Activated naive CD4-positive, alpha-beta T cell (primary cell): Measurements from ENCODE around the gene RTN4.
"Not testable (repeated sequence)": the region's sequence is repeated elsewhere in the genome, so short reads cannot be mapped to it uniquely, and the experiment has no call there.

Source experiments
- DNase-seq, 4 experiments: peaks; one replicate each; lab custom pipeline; 2025; lab: John Stamatoyannopoulos, UW

Gene RTN4

DNA sequence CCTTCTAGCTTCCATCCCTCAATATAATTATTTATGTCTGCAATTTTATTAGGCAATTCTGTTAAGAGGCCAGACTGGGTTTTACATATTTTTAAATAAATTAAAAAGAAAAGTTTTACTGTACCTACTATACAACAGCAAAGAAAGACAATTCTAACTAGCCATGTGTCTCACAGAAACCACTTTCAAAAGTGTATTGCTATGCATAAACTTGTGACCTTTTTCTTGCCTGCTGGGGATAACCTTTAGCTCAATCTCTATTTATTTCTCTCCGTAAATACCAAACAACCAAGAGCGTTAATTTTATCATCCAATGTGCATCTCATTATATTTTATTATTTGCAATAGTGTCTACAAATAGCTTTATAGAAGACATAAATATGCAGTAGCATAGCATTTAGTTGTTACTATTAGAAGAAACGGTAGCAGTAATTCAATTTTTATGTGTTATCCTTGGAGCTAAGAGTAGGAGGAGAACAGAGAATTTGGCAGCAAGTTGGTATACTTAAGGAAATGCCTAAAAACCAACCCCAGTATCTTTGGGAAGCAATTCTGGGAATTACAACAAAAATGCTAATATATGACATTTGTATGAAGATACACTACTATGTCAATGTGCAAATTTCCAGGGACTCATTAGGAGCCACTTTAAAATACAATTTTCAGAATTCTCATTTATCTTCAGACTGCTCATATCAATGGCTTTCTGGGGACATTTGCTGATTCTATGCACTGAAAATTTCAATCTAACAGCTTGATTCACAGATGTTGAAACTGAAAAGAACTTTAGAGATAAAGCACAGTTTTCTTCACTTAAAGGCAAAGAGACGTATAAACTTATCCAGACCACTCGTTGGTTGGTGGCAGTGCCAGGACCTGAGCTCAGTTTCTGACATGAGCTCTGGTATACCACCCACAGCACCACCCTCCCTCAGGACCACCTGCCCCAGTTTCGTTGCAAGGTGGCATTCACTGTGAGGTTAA, 23.0 kb upstream of the RTN4 start:
- DNase-seq, result no peak

DNA sequence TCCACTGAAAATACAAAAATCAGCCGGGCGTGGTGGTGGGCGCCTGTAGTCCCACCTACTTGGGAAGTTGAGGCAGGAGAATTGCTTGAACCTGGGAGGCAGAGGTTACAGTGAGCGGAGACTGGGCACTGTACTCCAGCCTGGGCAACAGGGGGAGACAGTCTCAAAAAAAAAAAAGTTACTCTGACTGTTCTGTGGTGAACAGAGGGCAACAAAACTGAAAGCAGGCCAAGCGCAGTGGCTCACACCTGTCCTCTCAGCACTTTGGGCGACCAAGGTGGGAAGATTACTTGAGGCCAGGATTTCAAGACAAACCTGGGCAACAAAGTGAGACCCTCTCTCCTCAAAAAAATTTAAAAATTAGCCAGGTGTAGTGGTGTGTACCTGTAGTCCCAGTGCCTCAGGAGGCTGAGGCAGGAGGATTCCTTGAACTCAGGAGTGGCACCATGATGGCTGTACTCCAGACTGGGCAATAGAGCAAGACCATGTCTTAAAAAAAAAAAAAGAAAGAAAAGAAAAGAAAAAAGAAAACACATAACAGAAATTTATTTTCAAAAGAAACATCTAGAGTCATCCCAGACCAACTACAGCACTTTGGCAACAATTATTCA, 13.6 kb upstream of the RTN4 start:
- no peak for DNase-seq

DNA sequence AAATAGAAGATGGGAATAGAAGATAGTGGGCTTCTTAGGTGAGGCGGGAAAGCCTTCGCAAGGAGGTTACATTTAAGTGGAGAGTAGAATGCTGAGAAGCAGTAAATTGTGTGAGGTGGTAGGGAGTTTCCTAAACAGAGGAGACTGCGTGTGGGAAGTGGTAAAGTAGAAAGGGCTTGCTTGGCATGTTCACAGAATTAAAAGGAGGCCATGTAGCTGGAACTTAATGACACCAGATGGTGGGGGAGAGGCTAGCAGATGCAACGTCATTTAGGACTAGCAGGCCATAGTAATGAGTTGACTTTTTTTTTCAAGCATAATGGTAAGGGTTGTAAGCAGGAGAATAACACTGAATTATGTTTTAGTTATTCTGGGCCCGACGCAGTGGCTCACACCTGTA, 13.0 kb upstream of the RTN4 start:
- no peak for DNase-seq

DNA sequence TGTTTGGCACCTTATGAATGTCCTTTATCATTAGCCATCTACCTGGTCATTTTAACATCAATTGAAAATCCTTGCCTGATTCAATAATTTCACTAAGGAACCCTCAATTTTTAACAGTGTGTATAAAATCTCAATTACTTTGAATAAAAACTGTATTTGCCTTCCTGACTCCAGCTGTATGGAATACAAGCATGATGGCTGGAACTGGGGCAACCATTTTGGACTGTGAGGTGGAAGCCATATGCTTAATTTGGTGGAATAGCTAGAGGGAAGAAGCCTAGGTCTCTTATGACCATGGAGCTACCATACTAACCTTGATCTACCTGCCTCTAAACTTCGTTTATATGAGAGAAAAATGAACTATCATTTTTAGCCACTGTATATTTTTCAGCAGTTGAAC, 12.5 kb upstream of the RTN4 start:
- DNase-seq, result no peak

DNA sequence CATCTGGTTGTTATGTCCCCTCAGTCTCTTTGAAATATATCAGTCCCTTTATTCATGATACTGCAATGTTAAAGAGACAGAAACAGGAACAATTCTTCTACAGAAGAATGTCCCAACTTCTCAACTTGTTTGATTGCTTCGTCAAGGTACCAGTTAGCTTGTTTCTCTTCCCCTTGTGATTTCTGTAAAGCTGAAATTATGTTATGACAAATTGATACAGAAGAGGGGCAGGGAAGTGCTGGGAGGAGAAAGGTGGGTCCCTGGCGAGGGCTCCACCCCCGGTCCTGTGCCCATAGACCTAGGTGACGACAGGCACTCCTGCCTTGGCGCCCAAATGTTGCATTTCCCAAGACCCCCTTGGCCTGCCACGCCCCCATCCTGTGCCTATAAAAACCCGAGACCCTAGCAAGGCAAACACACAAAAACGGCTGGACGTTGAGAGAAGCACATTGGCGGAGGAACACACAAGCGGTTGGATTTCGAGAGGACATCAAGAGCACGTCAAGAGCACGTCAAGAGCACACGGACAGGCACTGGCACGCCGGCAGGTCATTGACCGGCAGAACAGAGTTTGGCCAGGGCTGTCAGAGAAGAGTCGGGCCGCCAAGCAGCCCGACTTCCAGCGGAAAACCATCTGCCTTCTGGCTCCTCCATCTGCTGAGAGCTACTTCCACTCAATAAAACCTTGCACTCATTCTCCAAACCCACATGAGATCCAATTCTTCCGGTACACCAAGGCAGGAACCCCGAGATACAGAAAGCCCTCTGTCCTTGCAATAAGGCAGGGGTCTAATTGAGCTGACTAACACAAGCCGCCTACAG, 11.5 kb upstream of the RTN4 start:
- DNase-seq, result no peak

DNA sequence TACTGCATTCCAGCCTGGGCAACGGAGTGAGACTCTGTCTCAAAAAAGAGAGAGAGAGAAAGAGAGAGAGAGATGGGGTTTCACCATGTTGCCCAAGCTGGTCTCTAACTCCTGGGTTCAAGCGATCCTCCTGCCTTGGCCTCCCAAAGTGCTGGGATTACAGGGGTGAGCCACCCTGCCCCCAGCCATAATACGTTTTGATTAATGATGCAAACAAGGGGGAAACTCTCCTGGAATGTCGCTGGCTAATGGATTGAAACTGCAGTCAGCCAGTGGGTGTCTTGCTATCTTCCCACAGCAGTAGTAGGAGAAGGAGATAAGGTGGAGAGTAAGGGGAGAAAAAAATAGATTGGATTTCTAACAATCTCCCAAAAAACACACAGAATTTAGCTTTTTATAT, 9.5 kb upstream of the RTN4 start:
- no peak for DNase-seq

DNA sequence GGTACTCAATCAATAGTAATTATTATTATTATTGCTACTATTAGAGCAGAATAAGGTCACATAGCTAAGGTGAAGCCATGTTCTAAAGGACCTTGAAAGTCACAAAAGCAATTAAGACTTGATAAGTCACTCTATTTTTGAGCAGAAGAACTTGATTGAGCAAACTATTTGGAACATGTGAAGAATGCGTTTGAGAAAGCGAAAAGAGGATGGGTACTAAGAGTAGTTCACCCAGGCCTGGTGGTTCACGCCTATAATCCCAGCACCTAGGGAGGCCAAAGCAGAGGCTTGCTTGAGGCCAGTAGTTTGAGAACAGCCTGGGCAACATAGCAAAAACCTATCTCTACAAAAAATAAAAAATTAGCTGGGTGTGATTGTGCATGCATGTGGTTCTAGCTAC, 7.2 kb upstream of the RTN4 start:
- no peak for DNase-seq

DNA sequence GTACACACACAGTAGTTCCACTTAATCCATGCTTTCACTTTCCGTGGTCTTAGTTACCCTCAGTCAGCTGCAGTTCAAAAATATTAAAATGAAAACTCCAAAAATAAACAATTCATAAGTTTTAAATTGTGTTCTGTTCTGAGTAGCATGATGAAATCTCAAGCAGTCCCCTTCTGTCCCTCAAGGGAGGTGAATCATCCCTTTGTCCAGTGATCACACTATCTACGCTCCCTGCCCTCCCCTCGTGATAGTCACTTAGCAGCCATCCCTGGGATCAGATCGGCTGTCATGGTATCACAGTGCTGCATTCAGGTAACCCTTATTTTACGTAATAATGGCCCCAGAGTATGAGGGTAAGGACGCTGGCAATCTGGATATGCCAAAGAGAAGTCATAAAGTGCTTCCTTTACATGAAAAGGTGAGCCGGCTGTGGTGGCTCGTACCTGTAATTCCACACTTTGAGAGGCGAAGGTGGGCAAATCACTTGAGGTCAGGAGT, 5.8 kb upstream of the RTN4 start:
- DNase-seq, result no peak

DNA sequence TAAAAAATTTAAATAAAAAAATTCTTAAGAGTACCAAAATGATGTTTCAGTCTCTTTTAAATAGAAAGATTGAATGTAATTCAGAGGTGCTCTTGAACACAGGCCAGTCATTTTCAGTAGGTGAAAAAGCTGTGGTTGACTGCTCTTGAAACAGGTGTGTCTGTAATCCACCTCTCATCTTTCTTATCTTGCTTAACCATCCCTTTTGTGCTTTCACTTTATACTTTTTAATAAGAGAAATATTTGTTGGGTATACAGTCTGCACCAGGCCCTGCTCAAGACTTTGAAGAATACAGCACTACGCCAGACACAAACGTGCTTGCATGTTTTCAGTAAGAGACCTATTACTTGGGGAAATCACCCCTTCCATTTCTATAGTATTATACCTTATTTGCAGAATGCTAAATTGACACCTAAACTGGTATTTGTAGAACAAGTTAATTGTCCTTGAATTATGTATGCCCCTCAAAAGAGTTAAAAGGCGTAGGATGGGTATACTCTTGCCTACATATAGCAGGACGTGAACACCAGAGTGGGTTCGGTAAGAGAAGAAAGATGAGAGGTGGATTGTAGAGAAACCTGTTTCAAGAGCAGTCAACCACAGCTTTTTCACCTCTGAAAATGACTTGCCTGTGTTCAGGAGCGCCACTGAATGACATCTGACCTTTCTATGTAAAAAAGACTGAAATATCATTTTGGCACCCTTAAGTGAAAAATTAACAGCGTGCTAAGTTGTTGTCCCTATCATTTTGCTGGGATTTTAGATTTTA, 4.0 kb upstream of the RTN4 start:
- DNase-seq, result no peak

DNA sequence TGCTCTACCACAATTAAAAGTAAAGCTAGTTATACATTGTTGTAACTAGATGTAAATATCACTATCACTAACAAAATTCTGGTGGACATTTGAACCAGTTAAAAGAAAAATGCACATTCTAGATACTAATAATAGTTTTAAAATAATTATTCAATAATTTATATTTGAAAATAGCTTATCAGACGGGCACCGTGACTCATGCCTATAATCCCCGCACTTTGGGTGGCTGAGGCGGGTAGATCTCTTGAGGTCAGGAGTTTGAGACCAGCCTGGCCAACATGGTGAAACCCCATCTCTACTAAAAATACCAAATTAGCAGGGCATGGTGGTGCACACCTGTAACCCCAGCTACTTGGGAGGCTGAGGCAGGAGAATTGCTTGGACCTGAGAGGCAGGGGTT, 3.0 kb upstream of the RTN4 start:
- DNase-seq, result not testable (repeated sequence)

DNA sequence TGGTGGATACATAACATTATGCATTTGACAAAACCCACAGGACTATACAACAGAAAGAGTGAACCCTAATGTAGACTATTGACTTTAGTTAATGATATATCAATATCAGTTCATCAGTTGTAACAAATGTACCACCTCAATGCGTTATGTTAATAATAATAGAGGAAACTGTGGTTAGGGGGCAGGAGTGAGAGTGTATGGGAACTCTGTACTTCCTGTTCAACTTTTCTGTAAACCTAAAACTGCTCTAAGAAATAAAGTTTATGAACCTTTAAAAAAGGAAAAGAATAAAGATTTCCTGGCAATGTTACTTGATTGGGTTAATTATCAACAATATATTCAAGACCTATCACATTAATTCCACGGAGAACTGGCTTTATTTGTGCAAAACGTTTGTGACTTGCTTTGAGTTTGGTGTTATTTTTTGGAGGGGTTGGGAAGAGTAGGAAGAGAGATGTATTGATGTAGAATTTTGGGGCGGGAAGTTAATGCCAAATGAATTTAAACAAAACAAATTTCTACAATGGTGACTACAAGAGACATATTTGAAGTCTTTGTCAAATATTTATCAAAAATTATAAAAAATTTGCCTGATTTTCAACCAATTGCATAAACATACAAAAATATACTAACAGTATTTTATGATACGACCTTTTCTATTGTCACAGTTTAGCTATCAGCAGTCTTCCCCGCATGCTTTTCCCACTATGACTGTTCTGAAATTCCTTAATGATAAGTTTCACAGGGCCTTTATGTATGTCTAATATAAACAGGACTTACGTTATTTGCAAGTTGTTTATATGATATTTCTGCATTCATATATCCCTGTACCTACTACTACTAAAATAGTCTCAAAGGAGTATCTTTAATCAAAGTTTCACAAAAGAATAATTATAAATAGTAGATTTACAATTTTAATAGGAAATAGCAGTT, 2.1 kb upstream of the RTN4 start:
- no peak for DNase-seq

DNA sequence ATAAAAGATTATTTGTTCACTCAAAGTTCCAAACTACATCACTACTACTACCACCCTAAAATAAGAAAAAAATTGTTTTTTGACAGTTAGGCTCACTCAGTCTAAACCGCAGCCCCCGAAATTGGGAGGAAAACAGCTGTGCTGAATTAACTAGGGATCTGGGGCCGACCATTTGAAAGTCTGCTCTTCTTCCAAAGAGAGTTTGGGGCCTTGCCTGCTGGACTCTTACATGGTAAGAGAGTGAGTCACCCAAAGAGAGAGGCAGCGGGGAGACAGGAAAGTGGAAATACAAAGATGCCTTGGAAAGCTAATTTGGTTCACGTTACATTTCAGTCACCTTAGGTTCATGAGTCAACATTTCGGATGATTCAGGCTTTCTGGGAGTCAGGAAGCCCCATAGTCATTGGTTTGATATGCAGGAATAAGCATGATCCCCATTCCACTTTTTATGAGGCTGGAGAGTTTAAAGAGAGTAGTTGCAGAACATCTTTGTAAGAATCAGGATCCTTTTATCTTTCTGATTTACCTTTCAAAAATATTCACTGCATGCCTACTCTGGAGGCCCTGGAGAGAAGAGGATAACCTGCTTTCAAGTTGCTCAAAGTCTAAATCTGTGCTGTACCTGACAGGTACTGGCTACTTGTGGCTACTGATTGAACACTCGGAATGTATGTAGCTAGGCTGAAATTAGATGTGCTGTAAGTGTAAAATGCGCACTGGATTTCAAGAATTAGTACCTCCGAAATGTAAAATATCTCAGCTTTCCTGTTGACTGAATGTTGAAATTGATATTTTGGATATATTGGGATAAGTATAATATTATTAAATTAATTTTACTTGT, 995 bp upstream of the RTN4 start:
- DNase-seq, result no peak

DNA sequence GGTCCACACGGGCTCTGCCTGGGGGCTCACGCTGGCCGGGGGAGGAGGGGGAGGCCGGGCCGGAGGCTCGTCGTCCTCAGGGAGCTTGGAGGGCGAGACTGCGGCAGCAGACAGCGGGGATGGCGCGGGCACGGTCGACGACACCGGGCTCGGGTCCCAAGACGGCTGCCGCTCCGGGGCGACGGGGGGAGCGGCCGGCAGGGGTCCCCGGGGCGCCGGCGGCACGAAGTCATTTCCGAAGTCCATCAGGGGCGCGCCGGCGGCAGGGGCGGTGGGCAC, 491 bp downstream of the RTN4 start:
- DNase-seq, result peak in 1 of 4 experiments; percentile 27

DNA sequence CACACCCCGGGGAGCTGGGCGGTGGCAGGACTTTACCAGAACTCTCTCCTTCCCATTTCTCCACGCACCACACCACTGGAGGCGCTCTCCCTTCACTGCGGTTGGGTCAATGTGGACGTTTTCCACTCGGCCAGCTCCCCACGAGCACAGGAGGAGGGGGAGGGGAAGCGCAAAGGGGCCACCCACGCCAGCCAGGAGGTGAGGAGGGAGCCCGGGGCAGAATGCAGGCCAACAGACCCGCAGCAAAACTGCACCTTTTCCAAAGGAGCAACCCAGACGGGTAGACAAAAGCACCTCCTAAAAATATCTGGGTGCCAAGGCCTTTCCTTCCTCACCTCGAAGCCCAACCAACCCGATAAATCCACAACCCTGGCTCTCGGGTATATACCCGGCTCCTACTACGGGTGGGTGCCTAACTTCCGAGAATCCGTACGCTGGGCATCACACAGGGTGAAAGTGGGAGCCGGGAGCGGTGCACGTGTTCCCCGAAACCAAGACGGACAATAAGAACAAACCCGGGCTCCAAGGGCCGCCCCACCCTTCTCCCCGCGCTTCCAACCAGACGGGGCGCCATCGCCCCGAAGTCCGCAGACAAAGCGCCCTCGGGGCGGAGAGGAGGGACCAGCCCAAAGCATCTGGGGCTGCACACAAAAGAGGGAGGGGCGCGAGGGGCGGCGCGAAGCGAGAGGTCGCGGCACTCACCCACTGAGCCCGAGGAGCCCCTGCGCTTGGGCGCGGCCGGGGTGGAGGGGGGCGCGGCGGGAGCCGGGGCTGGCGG, 1.0 kb downstream of the RTN4 start:
- peak; percentile 5 to 46 (median 32) for DNase-seq

DNA sequence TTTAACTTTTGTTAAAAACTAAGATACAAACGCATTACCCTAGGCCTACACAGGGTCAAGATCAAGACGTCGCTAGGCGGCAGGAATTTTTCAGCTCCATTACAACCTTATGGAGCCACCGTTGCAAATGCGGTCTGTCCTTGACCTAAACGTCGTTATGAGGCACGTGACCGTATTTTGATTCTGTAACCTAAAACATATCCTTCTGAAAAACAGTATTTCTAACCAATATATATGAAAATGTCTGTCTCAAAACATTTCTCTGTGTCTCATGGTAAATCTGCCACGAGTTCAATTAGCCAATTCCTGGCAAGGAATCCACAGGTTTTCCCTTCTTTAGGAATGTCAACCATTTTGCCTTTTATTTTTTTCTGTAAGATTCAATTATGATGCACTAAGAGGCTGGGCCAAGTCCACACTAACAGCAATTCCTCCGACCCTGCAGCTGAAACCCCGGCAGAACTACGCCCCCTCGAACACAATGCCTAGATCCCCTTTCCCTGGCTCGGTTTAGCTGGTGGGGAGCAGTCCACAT, 1.7 kb downstream of the RTN4 start:
- no peak for DNase-seq

DNA sequence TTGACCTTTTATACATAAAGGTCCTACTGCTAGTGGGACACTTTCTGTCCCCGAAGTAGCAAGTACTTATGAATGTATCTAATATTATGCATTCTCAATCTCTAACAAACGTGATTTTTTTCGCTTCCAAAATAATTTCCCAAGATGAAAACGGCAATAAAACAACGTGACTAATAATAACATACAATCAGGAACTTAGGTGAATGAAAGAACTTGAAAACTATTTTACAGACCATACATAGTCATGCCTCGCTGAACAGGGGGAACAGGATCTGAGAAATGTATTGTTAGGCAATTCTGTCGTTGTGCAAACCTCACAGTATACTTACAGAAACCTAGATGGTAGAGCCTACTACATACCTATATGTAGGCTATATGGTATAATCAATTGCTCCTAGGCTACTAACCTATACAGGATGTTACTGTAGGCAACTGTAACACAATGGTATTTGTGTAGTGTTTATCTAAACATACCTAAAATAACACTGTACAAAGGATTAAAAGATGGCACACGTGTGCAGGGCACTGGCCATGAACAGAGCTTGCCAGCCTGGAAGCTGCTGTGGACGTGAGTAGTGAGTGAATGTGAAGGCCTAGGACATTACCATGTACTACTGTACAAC, 2.5 kb downstream of the RTN4 start:
- DNase-seq, result no peak

DNA sequence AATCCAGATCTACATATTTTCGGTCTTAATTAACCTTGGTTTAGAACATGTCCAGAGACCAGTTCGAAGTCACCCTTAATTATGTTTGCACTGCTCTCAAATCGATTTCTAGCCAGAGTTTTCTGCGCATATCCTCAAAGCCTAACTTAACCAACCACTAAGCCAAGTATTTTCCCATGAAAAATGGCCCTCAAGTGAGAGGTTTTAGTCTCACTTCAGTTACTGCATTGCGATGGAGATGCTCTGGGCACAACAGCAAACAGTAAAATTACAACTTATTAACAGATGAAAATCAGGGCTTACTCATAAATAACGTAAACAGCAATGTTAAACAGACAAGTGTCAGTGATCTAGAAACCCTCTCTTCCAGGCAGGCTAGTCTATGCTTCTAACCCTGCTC, 4.5 kb downstream of the RTN4 start:
- DNase-seq, result no peak

DNA sequence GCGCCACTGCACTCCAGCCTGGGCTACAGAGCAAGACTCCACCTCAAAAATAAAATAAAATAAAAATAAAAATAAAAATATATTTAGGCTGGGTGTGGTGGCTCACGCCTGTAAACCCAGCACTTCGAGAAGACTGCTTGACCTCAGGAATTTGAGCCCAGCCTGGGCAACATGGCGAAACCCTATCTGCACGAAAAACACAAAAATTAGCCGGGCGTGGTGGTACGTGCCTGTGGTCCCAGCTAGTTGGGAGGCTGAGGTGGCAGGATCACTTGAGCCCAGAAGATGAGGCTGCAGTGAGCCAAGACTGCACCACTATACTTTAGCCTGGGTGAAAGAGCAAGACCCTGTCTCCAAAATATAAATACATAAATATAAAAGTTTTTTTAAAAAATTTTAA, 6.4 kb downstream of the RTN4 start:
- DNase-seq, result no peak
